ENCODE results near the gene DIDO1.
A peak's percentile ranks its signal among the peaks of the same experiment; 100 is the strongest.

The DIDO1 gene

GRCh38 chr20:62831854-62832211 is 94.5 kb downstream of the DIDO1 start:
- Mint-ChIP-seq H3K36me3 (no peaks in the 10 kb centered on the region), H3K9me3 (no peaks in the 10 kb centered on the region), H3K27ac (no peak overlapping the region), H3K4me1 (peaks cover 17 to 27% of the 10 kb centered on the region in 2 donors), H3K4me3 (peak overlapping the region in 1 of 2 donors; percentile 66), H3K27me3 (no peaks in the 10 kb centered on the region)
- DNase-seq (no peak), ATAC-seq (replicated peaks) (no peak)

GRCh38 chr20:62831361-62831788 is 94.9 kb downstream of the DIDO1 start:
- ATAC-seq (replicated peaks) (no peak), DNase-seq (no peak)
- H3K27me3 Mint-ChIP-seq = no peaks in the 10 kb centered on the region
- peaks cover 17 to 28% of the 10 kb centered on the region in 2 donors for H3K4me1 Mint-ChIP-seq
- H3K4me3 Mint-ChIP-seq = no peak overlapping the region
- no peaks in the 10 kb centered on the region for H3K9me3 Mint-ChIP-seq
- H3K27ac Mint-ChIP-seq = no peak overlapping the region
- no peaks in the 10 kb centered on the region for H3K36me3 Mint-ChIP-seq

GRCh38 chr20:62830821-62831220 is 95.5 kb downstream of the DIDO1 start:
- Mint-ChIP-seq H3K36me3 (no peaks in the 10 kb centered on the region), H3K4me3 (no peak overlapping the region), H3K27ac (no peak overlapping the region), H3K4me1 (peaks cover 21 to 34% of the 10 kb centered on the region in 2 donors), H3K9me3 (no peaks in the 10 kb centered on the region), H3K27me3 (no peaks in the 10 kb centered on the region)
- DNase-seq = no peak
- ATAC-seq (replicated peaks) = no peak

- H3K27ac Mint-ChIP-seq = no peak overlapping the region
- ATAC-seq (replicated peaks) (no peak), DNase-seq (no peak)
- no peaks in the 10 kb centered on the region for H3K36me3 Mint-ChIP-seq
- peaks cover 21 to 36% of the 10 kb centered on the region in 2 donors for H3K4me1 Mint-ChIP-seq
- H3K4me3 Mint-ChIP-seq = no peak overlapping the region
- H3K27me3 Mint-ChIP-seq = no peaks in the 10 kb centered on the region
- H3K9me3 Mint-ChIP-seq = no peaks in the 10 kb centered on the region
Observed at GRCh38 chr20:62830251-62830650, 96.1 kb downstream of the DIDO1 start.

- DNase-seq (no peak), ATAC-seq (replicated peaks) (no peak)
- Mint-ChIP-seq H3K27ac (no peak overlapping the region), H3K27me3 (no peaks in the 10 kb centered on the region), H3K36me3 (no peaks in the 10 kb centered on the region), H3K9me3 (no peaks in the 10 kb centered on the region), H3K4me3 (no peak overlapping the region), H3K4me1 (peaks cover 23 to 40% of the 10 kb centered on the region in 2 donors)
Observed at GRCh38 chr20:62829231-62830230, 96.8 kb downstream of the DIDO1 start.

- Mint-ChIP-seq H3K4me1 (peaks cover 23 to 44% of the 10 kb centered on the region in 2 donors), H3K4me3 (no peak overlapping the region), H3K9me3 (no peaks in the 10 kb centered on the region), H3K36me3 (no peaks in the 10 kb centered on the region), H3K27ac (no peak overlapping the region), H3K27me3 (no peaks in the 10 kb centered on the region)
- DNase-seq = no peak
- ATAC-seq (replicated peaks) = no peak
Observed at GRCh38 chr20:62828511-62829230, 97.6 kb downstream of the DIDO1 start.

- Mint-ChIP-seq H3K4me1 (peaks cover 22 to 40% of the 10 kb centered on the region in 2 donors), H3K27me3 (no peaks in the 10 kb centered on the region), H3K36me3 (no peaks in the 10 kb centered on the region), H3K4me3 (no peak overlapping the region), H3K27ac (no peak overlapping the region), H3K9me3 (no peaks in the 10 kb centered on the region)
- no peak for ATAC-seq (replicated peaks)
- DNase-seq = no peak
Observed at GRCh38 chr20:62828051-62828450, 98.3 kb downstream of the DIDO1 start.
